Muscle of leg (tissue), 11 donors: ENCODE results near the gene MYH9. TPM values are rescaled to one million over a fixed set of nuclear protein-coding genes. Genes with fewer than 3 reads are reported as not detected.
"Not testable (repeated sequence)": the region's sequence is repeated elsewhere in the genome, so short reads cannot be mapped to it uniquely, and the experiment has no call there.

Experiments used
- DNase-seq: peaks from one replicate; pipeline ENCODE4 v3.0.0; 2013
- H3K27ac ChIP-seq: one replicate; pipeline ENCODE4 v1.5.1; 2013; ENCODE audit warnings: mild to moderate bottlenecking, low read length, control low read depth
- H3K27me3 ChIP-seq: one replicate; pipeline ENCODE4 v1.6.1; 2013; ENCODE audit warnings: low read length; ENCODE audit not compliant: control insufficient read depth, insufficient read depth
- H3K36me3 ChIP-seq: one replicate; pipeline ENCODE4 v1.6.1; 2013; ENCODE audit warnings: low read length; ENCODE audit not compliant: control insufficient read depth, insufficient read depth
- H3K4me1 ChIP-seq: one replicate; pipeline ENCODE4 v1.6.1; 2013; ENCODE audit warnings: low read length; ENCODE audit not compliant: control insufficient read depth, insufficient read depth
- H3K4me3 ChIP-seq: one replicate; pipeline ENCODE4 v1.5.1; 2013; ENCODE audit warnings: low read length, control low read depth
- H3K9me3 ChIP-seq: replicated peaks from 2 replicates; pipeline ENCODE4 v1.6.1; 2013; ENCODE audit warnings: low read depth, low read length; ENCODE audit not compliant: control insufficient read depth
- WGBS: methylation state at CpG from one replicate; pipeline ENCODE4 v1.1.5; 2013; ENCODE audit warnings: missing lambda C conversion rate; ENCODE audit not compliant: insufficient coverage; 5-methylcytosine and 5-hydroxymethylcytosine counted together
- polyA plus RNA-seq, 8 donors: library from polyadenylated mRNA; unstranded; fragments of 120-200 nt; gene quantifications; one replicate each; pipeline versions ENCODE4 v1.2.1 to v1.2.3, GENCODE V29; 2013; ENCODE audit warnings: inconsistent platforms in 1 of 8, low replicate concordance in 1 of 8; ENCODE audit not compliant: insufficient read length in 8 of 8, insufficient read depth in 1 of 8
- total RNA-seq: library from RNA; stranded (reverse); fragments of 120-200 nt; gene quantifications from one replicate; pipeline ENCODE4 v1.2.4, GENCODE V29; 2013

Gene MYH9
- total and polyA plus RNA-seq, 9 donors = 61.9 to 160 (median 122) TPM

DNA sequence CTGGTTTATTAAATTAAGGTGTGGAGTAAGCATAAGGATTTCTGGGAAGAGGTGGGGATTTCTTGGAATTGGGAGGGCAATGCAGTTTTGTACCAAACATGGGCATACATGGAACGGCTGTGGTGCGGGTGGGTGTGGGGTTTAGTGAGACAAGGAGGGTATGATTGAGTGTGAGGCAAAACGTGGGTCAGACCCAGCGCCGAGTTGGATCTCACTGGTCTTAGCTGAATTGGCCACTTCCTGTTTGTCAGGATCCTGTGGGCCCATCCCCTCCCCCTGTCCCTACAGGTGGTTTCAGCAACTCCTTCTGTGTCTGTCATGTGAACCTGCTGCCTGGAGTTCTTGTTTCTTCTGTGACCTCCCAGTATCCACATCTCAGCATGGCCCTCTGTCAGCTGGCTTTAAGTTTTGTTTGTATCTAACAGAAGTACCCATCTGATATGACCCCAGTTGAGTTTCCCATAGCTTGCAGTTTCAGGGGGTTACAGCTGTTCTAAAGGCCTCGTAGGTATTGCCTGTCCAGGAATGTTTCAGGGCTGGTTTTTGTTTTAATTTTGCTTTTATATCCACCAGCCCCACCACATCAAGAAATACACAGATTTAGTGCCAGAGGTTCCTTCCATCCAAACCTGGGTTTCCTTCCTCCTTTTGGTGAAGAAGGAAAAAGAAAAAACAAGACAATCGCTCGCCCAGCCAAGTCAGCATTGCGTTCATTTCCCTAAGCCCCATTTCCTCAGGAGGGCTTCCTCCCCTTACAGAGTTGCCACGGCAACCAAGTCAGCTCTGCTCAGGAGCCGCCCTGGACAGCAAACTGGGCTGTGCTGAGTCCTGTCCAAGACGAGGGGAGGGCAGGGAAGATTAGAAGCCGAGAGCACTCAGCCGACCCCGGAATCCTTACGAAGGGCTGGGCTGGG, 128.8 kb downstream of the MYH9 start:
- DNase-seq = peak; percentile 75
- H3K9me3 ChIP-seq = no peaks in the 10 kb centered on the region
- peaks cover 51% of the 10 kb centered on the region for H3K4me1 ChIP-seq
- WGBS = 24% methylated on average over 6 of the region's 16 CpGs
- peak overlapping the region; percentile 84 for H3K27ac ChIP-seq
- no peak overlapping the region for H3K4me3 ChIP-seq
- peaks cover 5% of the 10 kb centered on the region for H3K36me3 ChIP-seq
- no peaks in the 10 kb centered on the region for H3K27me3 ChIP-seq

DNA sequence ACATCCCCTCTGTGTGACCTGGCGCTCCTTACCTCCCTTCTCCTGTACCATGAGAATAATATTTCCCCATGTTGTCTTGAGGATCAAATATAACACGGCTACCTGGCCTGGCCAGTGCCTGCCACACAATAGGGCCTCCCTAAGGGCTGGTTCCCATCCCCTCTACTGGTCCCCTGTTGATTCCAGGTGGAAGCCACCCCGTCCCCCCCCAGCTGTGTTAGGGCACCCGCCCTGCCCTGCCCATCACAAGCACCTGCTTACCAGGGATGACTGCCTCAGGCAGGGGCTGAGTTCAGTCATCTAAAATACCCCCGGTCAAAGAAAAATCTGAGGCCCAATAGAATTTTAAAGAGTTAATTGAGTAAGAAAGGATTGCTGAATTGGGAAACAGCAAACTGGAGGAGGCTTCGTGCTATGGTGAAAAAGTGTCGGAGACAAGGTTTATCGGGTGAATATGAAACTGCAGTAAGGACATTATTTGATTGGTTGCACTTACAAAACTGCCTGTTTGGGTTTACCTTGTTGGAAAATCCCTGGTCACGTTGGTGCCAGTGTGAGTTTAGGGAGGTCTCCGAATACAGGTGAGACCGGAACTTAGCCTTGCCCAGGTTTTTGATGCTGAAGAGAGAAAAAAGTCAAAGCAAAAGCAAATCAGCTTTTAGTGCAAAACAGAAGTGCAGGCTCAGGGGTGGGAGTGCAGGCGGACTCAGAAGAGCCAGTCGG, 129.7 kb downstream of the MYH9 start:
- Histone ChIP-seq H3K9me3 (no peaks in the 10 kb centered on the region), H3K27me3 (no peaks in the 10 kb centered on the region), H3K4me1 (peaks cover 59% of the 10 kb centered on the region), H3K4me3 (no peak overlapping the region), H3K36me3 (peaks cover 5% of the 10 kb centered on the region), H3K27ac (peak overlapping the region; percentile 84)
- WGBS = 79% methylated on average over 11 of the region's 13 CpGs
- no peak for DNase-seq

DNA sequence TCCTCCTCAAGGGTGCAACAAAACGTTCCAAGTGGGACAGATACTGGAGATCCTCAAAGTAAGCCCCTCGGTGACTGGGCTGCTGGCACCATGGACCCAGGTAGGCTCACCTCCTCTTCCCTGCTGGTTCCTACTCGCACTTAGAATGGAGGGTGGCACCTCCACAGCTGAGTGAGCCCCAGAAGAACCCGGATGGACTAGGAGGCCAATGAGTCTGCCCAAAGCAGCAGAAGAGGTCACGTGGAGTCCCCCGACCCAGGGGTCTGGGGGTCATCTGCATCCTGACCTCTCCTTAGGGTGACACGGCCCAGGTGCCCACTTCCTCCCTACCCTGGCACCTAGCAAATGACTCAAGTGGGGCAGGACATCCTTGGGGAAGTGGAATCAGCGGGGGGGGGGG, 130.5 kb downstream of the MYH9 start:
- H3K4me1 ChIP-seq = peaks cover 67% of the 10 kb centered on the region
- no peak for DNase-seq
- 80% methylated on average over 5 of the region's 8 CpGs for WGBS
- no peak overlapping the region for H3K4me3 ChIP-seq
- H3K9me3 ChIP-seq = no peaks in the 10 kb centered on the region
- H3K27ac ChIP-seq = no peak overlapping the region
- peaks cover 5% of the 10 kb centered on the region for H3K36me3 ChIP-seq
- H3K27me3 ChIP-seq = no peaks in the 10 kb centered on the region

DNA sequence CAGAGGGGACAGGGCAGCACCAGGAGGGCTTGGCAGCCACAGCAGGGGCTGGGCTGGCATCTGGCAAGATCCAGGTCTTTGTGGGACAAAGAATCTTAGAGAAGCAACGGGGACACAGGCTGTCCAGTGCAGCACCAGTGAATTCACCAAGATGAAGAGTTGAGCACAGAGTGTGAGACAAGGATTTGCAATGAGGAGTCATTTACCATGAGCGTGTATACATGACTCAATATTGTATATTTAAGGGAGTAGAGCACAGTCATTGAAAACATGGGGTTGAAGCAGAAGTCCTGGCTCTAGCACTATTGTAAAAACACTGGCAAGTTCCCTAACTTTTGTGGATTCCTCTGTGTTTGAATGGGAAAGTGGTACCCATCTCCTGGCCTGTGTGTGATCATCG, 131.3 kb downstream of the MYH9 start:
- Histone ChIP-seq H3K27ac (peak overlapping the region; percentile 40), H3K4me3 (no peak overlapping the region)

DNA sequence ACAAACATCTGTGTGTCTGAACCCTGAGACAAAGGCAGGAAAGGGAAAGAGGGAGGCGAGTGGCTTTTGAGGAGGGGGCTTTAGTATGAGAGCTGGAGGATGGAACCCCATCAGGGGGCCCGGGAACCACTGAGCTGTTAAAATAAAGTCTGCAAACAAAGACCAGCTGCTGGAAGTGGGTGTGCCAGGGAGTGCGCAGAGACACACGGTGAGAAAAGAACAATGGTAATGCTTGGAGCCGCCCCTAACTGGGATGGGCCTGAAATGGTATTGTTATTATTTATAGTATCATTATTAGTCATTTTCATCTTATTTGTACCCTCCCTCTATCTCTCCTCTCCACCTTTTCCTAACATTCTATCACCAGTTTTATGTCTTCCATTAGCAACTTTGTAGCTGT, 132.2 kb downstream of the MYH9 start:
- H3K4me3 ChIP-seq, H3K9me3 ChIP-seq, H3K27me3 ChIP-seq, H3K36me3 ChIP-seq, DNase-seq: not testable (repeated sequence)
- Histone ChIP-seq H3K27ac (peak overlapping the region; percentile 91), H3K4me1 (peaks cover 62% of the 10 kb centered on the region)
- no CpG with 5 or more reads among the region's 5 CpGs for WGBS

More for the DNA sequence above, 131.3 kb downstream of the MYH9 start:
- Histone ChIP-seq H3K4me1 (peaks cover 67% of the 10 kb centered on the region), H3K27me3 (no peaks in the 10 kb centered on the region), H3K9me3 (no peaks in the 10 kb centered on the region), H3K36me3 (peaks cover 5% of the 10 kb centered on the region)
- DNase-seq = no peak
- 93% methylated on average over 3 of the region's 3 CpGs for WGBS

DNA sequence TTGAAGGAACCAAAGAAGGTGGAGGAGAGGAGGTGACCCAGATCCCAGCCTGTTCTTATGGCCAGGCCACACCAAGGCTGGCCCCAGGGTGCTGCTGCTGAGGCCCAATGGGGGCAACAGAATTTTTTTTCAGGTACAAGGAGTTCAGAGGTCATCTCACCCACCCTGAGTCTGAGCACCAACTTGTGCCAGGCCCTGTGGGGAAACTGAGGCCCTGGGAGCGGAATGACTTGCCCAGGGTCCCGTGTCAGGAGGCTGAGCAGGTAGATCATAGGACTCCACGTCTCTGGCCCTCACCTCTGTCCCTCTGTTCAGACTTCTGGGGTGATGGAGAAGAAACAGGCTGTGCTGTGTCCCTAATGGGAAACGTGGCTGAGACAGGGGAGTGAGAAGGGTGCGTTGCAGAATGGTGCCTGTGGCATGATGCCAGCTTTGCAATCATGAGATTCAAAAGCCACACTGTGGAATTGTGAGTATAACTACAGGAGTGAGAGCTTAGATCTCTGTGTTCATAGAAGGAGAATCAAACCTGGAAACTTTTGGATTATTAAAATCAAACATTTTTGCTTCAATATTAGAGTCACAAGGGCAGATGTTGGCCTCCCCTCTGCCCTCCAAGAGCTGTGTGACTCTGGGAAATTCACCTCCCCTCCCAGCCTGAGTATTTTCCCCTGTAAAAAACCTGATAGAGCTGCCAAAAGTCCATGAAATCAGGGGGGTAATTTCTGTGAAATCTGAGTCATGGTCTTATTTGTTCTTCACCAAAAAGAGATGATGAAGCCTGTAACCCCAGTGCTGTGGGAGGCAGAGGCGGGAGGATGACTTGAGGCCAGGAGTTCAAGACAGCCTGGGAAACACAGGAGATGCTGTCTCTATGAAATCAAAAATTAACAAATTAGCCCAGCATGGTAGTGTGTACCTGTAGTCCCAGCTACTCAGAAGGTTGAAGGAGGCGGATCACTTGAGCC, 134.0 kb downstream of the MYH9 start:
- peak overlapping the region; percentile 34 for H3K4me3 ChIP-seq
- peaks cover 44% of the 10 kb centered on the region for H3K4me1 ChIP-seq
- DNase-seq = peak; percentile 46
- peak overlapping the region; percentile 91 for H3K27ac ChIP-seq
- WGBS = 62% methylated on average over 6 of the region's 7 CpGs
- peaks cover 2% of the 10 kb centered on the region for H3K9me3 ChIP-seq
- no peaks in the 10 kb centered on the region for H3K36me3 ChIP-seq
- no peaks in the 10 kb centered on the region for H3K27me3 ChIP-seq

DNA sequence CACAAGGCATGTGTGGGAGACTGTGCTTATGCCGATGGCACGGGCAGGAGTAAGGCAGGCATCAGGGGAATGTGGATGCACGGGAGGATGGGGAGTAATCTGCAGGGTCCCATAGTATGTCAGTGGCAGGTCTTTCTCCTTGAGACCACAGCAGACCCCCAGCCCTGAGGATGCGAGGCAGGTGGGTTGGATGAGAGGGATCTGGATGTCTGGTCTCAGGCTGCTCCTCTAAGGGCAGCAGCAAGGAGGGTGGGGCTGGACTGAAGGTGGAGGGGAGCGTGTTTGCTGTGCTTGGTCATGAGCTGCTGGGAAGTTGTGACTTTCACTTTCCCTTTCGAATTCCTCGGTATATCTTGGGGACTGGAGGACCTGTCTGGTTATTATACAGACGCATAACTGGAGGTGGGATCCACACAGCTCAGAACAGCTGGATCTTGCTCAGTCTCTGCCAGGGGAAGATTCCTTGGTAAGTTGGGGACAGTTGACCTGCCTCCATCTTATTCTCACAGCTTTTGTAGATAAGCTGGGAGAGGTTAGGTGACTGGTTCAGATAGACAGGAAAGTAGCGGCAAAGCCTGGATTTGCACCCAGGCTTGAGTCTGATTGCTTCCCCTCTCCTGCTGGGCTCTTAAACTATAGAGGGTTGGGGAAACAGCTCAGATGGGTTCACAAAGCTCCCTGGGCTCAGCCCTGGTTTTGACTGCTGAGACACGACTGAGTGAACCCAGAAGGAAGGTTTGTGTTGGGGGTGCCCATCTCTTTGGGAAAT, 134.8 kb downstream of the MYH9 start, which contains the start of gene APOL1:
APOL1 (plus strand) TSS at position 380 of the 769 bp plus-strand sequence. CDS start 1,823 bp downstream, outside the sequence.
- peak within 1 kb of the TSS; percentile 91 for H3K27ac ChIP-seq
- H3K36me3 ChIP-seq = no peaks in the 10 kb centered on the region
- peaks cover 35% of the 10 kb centered on the region for H3K4me1 ChIP-seq
- WGBS = 56% methylated on average over 9 of the region's 10 CpGs
- H3K27me3 ChIP-seq = no peaks in the 10 kb centered on the region
- peak within 1 kb of the TSS; percentile 34 for H3K4me3 ChIP-seq
- peaks cover 7% of the 10 kb centered on the region for H3K9me3 ChIP-seq
- peak; percentile 64 for DNase-seq

DNA sequence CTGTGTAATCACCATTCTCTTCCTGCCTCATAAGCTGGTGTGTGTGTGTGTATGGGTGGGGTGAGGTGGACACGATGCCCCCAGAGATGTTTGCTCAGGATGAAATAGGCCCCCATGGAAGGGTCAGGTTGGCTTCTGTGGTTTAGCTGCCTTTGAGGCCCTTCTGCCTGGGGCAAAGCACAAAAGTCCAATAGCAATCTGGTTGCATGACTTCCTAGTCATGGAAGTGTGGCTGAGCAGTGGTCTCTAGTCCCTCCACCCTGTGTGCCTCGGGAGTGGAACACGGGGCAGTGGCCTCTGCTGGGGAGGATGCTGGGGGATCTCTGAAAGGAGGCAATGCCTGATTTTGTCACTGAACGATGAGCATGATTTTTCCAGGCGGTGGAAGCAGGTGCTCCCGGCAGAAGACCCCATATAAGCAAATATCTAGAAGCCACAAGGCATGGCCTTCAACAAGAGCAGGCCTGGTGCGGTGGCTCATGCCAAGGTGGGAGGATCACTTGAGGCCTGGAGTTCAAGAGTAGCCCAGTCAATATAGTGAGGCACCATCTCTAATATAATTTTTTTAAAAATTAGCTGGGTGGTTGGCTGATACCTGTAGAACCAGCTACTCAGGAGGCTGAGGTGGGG, 135.7 kb downstream of the MYH9 start:
- DNase-seq, H3K4me3 ChIP-seq: not testable (repeated sequence)
- WGBS = no CpG with 5 or more reads among the region's 7 CpGs

More for the DNA sequence above, 135.7 kb downstream of the MYH9 start:
- not testable (repeated sequence) for H3K36me3 ChIP-seq, H3K27ac ChIP-seq, H3K9me3 ChIP-seq, H3K27me3 ChIP-seq
- peaks cover 32% of the 10 kb centered on the region for H3K4me1 ChIP-seq
